ENCODE results near the gene NAV3.

GRCh38 chr12:78004249-78005093 lies 173.8 kb downstream of the NAV3 start:
- no peak for TF ChIP-seq CTCF (IDR thresholded peaks at IDR 0.05; ENCODE audit: low read length)
- TF ChIP-seq EZH2 (optimal IDR thresholded peaks at IDR 0.05; ENCODE audit: low read depth, low read length), result no peak
- TF ChIP-seq EZH2phosphoT487 (IDR thresholded peaks at IDR 0.05; ENCODE audit: low read length), result no peak
